ENCODE measurements around the gene OBSCN. TPM values are rescaled to one million over a fixed set of nuclear protein-coding genes. Genes with fewer than 3 reads are reported as not detected.
A peak's percentile ranks its signal among the peaks of the same experiment; 100 is the strongest.

OBSCN gene
- total and polyA plus RNA-seq, 2 of the 4 experiments (the other 2 are of a cell fraction) = 4.1 to 9.5 TPM

GRCh38 chr1:228165372-228166169, 42.3 kb upstream of the OBSCN start, which contains the start of gene IBA57 (continued):
- peak; percentile 60; the same call in 1 of the 2 replicates for TF ChIP-seq USF2 (IDR thresholded peaks at IDR 0.05; ENCODE audit: low read depth, low read length)
